ENCODE data around the gene NOS1AP.

- TF ChIP-seq POLR2AphosphoS5 (IDR thresholded peaks at IDR 0.05; ENCODE audit: low read depth, low read length) (no peak), POLR2A (IDR thresholded peaks at IDR 0.05; ENCODE audit: low read depth, low read length) (no peak), SPI1 (IDR thresholded peaks at IDR 0.05; ENCODE audit: low read depth, low read length) (no peak)
These were observed 289.4 kb downstream of the NOS1AP start for GRCh38 chr1:162358928-162359327.
